GM13976 (cell line): ENCODE results near the gene ZNF407.

ENCODE experiments used
- DNase-seq: peaks from one replicate; pipeline ENCODE4 v3.0.0; 2012; ENCODE audit warnings: low spot score
- in situ Hi-C: fragments of 300-500 bp; cut with MboI; formaldehyde crosslinking; loops from one replicate; pipeline ENCODE4 v1.12.0; 2022; ENCODE audit warnings: low sequenced_read_pairs, mixed read lengths, inconsistent platforms; ENCODE audit not compliant: unreplicated experiment
- TF ChIP-seq, protein P1 (sequence below): IDR thresholded peaks from 2 replicates; pipeline ENCODE4 v1.5.1; 2012; ENCODE audit warnings: borderline replicate concordance, mild to moderate bottlenecking; ENCODE audit not compliant: insufficient read depth; ENCODE audit errors: extremely low read depth, missing control alignments, control extremely low read depth

ZNF407 gene

DNA sequence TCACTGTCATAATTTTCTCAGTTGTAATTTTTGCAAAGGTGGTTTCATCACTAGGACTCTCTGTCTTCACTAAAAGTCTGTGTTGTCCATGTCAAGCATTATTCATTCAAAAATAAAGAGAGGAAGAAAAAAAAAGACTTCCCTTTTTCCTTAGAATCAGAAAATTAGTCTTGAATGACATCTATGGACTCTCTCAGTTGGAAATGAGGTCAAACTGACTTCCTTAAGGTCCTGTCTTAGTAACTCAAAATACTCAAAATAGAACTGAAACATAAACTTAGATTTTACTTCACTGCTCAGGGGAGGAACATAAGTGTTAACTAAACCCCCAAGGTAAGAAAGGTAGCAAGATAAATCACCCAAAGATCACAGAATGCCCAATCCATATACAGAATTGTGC is 2.2 kb upstream of the ZNF407 start:
- no peak for DNase-seq
- TF ChIP-seq, protein P1, sequence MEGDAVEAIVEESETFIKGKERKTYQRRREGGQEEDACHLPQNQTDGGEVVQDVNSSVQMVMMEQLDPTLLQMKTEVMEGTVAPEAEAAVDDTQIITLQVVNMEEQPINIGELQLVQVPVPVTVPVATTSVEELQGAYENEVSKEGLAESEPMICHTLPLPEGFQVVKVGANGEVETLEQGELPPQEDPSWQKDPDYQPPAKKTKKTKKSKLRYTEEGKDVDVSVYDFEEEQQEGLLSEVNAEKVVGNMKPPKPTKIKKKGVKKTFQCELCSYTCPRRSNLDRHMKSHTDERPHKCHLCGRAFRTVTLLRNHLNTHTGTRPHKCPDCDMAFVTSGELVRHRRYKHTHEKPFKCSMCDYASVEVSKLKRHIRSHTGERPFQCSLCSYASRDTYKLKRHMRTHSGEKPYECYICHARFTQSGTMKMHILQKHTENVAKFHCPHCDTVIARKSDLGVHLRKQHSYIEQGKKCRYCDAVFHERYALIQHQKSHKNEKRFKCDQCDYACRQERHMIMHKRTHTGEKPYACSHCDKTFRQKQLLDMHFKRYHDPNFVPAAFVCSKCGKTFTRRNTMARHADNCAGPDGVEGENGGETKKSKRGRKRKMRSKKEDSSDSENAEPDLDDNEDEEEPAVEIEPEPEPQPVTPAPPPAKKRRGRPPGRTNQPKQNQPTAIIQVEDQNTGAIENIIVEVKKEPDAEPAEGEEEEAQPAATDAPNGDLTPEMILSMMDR, result no peak
- in situ Hi-C loops, result no loop called here

DNA sequence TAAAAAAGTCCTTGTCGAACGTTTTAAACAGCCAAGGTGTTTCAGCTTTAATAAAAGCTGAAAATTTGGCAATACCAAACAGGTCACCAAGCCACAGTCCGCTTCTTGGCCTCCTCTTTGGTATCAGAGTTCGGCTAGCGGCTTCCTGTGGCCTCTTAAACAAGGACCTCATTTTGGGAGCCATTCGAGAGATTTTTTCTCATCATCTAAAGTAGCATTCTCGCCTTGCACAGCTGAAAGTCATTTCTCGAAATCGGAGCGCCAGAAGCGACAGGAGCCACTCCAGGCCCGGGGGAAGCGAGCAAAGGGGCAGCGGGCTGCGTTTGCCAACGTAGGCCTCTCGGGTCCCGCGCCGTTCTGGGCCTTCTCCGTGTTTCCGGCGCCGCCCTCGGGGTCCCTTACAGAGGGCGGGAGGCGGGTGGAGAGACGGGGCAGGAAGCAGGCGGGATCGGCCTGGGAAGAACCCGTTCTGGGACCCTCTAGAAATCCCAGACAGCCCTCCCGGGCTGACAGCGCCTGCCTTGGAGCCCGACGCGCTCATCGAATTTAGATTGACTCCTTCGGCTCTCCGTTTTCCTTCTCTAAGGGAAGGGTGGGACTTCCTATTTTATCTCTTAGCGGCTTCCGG is 522 bp upstream of the ZNF407 start:
- TF ChIP-seq, protein P1, result no peak
- in situ Hi-C loops, result no loop called here
- DNase-seq, result peak; percentile 74

DNA sequence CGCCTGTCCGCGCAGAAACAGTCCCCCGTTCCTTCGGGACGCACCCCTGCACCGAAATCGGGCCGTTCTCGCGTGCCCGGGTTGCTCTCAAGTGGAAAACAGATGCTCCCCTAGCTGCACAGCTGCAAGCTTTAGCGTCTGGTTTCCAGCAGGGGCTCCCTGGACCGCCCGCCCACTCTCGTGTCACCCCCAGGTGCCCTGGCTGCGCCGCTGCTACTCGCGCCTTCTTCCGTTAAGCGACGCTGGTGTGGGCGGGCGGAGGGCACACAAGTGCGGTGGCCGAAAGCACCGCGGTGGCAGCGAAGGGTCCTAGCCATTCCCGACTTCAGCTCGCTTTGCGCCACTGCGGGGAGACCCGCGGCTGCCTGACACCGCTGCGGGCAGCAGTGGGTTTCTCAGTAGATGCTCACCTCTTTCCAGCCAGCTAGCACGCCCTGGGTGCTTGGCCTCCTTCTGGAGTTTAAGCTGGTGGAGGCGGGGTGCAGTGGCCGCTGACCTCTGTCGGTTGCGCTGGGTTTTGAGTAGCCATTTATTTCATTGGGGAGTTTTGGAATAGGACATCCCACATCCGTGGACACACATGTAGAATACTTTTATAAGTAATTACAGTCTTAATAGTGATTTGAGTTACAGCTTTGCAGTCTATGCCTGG is 806 bp downstream of the ZNF407 start:
- TF ChIP-seq, protein P1, result peak; percentile 14
- DNase-seq, result peak; percentile 72
- in situ Hi-C loops, result no loop called here

DNA sequence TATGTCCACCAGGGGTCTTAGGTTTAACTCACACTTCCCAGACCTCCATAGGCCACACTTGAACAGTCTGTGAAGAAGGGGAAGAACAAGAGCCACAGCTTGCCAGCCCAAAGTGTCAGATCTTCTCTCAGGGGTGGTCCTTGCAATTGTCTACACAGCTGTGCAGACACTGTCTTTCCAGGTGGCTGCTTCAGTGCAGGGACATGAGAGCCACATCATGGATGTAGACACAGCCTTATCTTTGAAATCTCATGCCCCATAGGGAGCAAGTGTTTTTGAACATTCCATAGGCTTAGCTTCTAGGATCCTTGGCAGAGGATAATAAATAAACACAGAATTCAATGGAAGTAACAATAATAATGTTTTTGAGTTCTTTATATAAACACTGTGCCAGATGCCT is 6.7 kb downstream of the ZNF407 start:
- in situ Hi-C loops, result no loop called here
- no peak for DNase-seq
- TF ChIP-seq, protein P1, result no peak

DNA sequence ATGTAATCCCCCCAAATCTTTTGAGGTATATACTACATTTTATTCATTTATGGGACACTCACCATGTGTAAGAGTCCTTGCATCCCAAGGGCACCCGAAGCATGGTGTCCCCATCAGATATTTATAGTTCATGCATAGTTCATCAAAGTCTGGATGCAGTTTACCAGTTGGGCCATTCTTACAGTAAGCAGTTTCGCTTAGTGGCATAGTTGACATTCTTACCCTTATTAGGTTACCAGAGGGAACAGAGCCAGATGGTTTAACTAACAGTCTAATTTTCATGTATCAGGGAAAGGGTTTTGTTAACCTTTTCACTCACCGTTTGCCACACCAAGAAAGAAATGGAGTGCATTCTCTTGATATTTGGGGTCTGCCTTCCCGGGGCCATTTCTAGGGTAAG is 7.1 kb downstream of the ZNF407 start:
- TF ChIP-seq, protein P1, result no peak
- DNase-seq, result no peak
- in situ Hi-C loops, result no loop called here

DNA sequence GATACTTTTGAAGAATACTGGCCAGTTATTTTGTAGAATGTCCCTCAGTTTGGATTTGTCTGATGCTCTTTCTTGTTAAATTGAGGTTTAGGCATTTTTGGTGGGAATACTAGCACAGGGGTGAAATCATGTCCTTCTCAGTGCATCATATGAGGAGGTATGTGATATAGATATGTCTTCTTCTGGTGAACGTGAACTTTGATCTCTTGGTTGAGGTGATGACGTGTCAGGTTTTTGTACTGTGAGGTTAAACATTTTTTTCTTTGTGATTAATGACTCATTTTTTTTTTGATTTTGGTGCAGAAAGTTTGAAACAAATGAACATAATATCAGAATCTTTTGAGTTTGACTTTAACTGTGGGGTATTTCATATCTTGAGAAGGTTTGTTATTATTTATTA is 11.0 kb downstream of the ZNF407 start:
- no peak for DNase-seq
- TF ChIP-seq, protein P1, result no peak
- in situ Hi-C loops, result no loop called here
